T-helper 1 cell (primary cell): ENCODE data around the gene ID4.
"Not testable (repeated sequence)": the region's sequence is repeated elsewhere in the genome, so short reads cannot be mapped to it uniquely, and the experiment has no call there.

Source experiments
- DNase-seq, 5 donors: peaks; one replicate each; pipeline ENCODE4 v3.0.0-alpha.2; 2012 to 2020

Gene ID4

DNA sequence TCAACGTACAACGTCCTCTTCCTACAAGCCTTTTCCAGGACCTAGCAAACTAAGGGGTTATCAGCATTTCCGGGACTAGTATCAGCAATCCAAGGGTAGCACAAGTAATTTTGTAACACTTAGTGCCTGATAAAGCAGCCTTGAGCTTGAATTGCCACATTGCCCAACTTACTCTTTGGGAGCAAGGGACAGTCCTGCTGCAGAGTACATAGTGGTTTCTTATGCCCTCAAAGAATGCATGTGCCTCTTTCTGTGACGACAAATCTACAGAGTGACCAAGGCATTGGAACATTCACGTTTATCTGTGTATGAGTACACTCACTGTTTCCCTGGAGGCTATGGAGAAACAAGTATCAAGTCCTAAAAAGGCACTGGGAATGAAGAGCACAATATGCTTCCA is 3.2 kb upstream of the ID4 start:
- DNase-seq: no peak

DNA sequence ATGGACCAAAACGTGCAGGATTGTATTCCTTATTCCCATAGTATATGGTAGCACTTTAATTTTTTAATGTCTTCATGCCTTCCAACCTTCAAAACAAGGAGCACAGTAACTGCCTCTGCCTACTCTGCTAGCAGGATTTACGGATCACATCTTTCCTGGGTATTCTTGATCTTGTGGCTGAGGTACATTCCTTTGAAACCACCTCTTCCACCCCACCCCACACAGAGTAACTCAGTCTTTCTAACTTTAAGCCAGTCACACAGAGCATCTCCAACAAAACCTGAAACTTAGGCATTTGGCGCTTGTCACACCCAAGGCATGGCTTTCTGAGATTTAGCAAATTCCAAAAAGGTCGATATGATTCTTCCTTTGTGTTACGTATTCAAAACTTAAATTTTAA is 2.3 kb upstream of the ID4 start:
- no peak for DNase-seq

DNA sequence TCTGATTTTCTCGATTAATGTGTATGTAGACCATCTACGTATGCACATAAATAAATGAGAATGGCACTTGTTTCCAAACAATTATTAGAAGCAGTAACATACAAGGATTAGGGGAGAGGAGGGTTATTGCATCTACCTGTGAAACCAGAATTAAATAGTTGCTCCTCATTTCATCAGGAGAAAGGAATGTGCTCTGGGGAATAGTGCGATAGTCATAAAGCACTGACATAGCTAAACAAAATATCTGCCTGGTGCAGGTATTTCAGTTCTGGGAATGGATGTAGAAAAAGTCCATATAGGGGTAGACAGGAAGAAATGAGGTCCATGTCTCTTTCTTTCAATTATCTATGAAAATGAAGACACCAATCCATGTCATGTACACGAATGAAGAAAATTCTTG is 1.6 kb upstream of the ID4 start:
- DNase-seq: no peak

DNA sequence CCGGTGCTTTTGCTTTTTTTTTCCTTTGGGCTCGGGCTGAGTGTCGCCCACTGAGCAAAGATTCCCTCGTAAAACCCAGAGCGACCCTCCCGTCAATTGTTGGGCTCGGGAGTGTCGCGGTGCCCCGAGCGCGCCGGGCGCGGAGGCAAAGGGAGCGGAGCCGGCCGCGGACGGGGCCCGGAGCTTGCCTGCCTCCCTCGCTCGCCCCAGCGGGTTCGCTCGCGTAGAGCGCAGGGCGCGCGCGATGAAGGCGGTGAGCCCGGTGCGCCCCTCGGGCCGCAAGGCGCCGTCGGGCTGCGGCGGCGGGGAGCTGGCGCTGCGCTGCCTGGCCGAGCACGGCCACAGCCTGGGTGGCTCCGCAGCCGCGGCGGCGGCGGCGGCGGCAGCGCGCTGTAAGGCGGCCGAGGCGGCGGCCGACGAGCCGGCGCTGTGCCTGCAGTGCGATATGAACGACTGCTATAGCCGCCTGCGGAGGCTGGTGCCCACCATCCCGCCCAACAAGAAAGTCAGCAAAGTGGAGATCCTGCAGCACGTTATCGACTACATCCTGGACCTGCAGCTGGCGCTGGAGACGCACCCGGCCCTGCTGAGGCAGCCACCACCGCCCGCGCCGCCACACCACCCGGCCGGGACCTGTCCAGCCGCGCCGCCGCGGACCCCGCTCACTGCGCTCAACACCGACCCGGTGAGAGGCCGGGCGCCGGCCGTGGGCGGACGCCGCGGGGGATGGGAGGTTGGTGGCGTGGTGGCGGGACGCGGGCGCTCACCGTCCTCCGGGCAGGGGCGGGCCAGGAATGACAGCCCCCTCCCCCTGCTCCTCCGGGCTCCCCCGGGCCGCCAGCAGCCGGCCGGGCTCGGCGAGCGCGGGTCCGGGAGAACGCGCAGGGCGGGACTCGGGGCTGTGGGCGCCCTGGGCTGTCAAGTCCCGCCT is 606 bp downstream of the ID4 start:
- no peak for DNase-seq

DNA sequence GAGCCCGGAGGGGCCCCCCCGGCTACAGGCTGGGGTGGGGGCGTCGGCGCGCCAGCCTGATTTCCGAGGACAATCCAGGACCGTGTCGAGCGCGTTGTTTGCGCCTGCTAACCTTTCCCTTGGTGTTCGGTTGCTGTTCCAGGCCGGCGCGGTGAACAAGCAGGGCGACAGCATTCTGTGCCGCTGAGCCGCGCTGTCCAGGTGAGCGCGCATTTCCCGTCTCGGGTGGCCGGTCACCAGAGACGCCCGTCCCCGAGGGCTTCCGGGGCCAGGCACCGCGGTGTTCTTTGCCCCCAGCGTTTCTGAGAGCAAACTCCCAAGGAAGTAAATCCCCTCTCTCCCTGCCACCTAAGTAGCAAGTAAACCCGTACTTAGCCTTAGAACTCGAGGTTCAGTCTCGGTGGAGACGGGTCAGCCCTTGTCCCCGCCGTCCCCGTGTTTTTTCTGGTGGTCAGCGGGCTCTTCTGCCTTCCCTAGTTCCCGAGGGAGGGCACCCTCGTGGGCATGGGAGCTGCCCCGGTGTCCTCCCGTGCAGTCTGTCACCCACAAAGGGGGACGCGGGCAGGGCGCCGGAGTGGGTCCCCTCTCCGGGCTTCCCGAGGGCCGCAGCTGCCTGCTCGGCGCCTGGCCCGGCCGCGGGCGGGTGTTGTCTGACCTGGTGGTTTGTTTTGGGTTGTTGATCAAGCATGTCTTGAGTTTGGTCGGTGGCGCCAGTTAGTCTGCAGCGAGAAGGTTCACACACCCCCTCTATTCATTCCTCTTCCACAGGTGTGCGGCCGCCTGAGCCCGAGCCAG is 1.5 kb downstream of the ID4 start:
- no peak for DNase-seq

DNA sequence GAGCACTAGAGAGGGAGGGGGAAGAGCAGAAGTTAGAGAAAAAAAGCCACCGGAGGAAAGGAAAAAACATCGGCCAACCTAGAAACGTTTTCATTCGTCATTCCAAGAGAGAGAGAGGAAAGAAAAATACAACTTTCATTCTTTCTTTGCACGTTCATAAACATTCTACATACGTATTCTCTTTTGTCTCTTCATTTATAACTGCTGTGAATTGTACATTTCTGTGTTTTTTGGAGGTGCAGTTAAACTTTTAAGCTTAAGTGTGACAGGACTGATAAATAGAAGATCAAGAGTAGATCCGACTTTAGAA is 2.0 kb downstream of the ID4 start:
- DNase-seq: no peak

DNA sequence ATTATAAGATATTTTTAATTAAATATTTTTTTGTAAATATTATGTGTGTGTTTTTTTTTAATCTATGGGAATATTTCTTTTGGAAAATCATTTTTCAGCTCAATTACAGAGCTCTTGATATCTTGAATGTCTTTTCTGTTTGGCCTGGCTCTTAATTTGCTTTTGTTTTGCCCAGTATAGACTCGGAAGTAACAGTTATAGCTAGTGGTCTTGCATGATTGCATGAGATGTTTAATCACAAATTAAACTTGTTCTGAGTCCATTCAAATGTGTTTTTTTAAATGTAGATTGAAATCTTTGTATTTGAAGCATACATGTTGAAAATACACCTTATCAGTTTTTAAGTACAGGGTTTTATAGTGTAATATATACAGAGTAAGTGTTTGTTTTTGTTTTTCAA is 2.6 kb downstream of the ID4 start:
- DNase-seq: no peak

DNA sequence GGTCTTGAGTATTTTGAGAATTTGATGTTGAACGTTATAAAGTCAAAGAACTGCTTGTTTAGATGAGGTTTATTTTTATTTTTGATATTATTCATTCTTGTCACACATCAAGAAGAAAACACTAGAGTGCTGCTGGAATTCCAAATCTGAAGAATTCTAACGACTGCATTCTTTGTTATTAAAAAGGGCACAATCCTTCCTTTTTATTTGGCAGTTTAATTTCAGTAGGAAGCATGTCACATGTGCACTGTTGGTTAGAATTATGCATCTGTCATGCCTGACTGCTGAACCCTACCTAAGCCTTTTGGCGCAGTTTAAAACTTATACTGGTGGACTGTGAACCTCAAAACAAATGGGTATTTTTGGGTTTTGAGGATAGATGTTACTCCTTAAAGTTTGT is 4.0 kb downstream of the ID4 start:
- DNase-seq: no peak

DNA sequence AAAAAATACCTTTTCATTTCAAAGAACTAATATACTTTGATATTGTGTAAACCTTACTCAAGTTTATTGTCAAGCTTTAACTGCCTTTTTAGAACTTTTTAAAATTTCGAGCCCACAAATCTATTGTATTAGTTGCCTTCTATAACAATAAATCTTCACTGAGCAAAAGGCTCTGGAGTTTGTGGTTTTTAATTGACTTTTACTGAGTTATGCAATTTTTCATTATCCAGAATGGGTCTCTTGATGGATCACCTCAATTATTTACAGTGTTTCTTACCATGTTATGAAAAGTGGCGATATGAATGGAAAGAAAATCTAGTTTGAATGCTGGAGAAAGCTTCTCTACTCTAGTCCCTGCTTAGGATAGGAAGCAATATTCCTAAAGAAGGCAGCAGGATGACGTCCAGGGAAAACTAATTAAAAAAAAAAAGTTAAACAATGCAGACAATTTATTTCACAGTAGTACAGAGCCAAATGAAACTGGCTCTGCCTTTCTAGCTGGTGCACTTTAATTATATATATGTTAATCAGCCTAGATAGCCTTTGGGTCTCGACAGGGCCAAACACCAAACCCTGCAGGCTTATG is 5.0 kb downstream of the ID4 start:
- no peak for DNase-seq

DNA sequence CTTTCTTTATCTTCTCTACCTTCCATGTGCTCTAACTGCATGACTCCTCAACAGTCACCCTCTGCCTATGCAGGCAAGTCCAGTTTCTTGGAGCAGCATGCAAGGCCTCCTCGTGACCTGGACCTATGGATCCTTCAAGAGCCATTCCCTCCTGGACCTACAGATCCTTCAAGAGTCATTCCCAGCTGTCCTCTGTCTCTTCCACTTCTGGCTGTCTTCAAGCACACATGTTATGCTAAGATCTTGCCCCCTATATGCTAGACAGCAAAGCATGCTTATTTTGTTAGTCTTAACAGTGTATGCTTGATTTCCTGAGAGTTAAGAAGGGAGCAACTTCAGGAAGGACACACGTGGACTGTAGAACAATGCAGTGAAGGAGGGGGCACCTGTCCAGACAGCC is 7.5 kb downstream of the ID4 start:
- no peak for DNase-seq

DNA sequence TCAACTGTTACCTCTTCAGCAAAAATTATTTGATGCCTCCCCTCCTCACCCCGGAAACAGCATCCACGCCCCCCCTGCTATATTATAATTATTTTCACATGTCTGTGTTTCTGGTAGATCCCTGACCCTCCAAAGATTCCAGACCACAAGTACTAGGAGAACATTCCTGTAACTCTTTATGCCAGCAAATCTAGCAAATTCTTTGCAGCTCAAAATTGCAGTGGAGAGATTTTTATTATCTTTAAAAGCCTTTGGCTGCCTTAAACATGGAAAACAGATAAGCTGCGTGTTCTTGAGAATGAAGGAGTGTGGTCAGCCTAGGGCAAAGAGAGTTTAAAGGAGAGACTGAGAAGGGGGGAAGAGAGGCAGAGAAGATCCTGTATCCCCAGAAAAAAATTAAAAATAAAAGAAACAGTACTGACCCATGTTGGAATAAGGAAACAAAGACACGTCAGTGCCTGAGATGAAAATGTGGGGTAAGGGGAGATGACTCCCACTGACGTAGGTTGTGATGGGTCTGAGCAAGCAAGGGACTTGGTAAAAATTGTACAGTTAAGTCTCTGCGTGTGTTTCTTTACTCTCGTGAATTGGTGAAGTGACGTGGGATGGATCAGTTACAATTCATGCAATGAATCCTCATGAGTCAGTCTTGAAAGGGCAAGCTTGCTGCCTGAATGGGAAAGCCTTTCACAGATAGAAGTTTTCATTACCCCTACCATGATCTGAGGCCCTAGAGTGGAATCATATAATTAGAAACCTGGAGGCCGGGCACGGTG is 8.3 kb downstream of the ID4 start:
- DNase-seq: no peak

DNA sequence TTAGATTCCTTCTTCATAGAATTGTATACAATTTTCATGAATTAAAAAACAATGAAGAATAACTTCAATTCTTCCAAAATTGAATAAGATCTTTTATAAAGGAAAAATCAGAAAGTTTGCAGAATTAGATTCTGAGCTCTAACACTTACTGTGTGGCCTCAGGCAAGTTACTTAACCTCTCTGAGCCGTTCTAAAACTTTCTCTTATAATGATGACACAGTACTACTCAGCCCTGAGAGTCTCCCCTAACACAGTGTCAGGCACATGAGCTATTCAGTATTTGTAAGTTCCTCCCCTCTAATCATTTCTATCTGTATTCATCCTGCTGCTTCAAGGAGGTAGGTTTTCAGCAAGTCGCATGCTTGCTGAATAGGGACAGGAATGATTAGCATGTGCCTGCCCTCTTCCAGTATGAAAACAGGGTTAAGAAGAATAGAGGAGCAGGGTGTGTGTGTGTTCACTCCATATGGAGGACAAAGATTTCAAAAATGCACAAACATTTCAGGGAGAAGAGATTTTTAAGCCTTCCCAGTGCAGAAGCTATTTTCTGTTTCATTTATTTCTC is 11.4 kb downstream of the ID4 start:
- DNase-seq: no peak

DNA sequence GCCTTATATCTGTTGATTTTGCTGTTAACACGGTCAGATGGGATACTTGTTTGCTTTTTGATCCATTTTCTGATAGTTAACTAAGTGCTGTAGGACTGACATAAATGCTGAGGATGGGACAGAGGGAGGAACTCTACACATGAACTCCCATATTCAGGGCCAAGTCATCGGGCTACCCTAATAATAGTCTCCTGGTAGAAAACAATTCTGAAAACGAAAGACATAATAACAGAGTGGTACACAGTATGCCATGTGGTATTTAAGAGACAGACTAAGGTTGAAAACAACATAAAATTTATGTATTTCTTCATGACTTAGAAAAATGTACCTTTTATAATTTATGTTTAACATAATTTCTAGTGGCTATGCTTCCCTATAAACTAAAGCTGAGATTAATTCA is 12.0 kb downstream of the ID4 start:
- no peak for DNase-seq

DNA sequence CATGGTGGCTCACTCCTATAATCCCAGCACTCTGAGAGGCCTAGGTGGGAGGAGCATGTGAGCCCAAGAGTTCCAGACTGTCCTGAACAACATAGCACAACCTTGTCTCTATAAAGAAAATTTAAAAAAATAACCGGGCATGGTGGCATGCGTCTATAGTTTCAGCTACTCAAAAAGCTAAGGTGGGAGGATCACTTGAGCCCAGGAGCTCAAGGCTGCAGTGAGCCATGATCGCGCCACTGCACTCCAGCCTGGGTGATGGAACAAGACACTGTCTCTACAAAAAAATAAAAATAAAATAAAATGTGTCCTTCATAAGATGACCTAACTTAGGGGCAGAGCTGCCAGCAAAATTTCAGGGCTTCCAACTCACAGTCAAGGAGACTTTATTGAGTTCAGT is 12.6 kb downstream of the ID4 start:
- DNase-seq: no peak

DNA sequence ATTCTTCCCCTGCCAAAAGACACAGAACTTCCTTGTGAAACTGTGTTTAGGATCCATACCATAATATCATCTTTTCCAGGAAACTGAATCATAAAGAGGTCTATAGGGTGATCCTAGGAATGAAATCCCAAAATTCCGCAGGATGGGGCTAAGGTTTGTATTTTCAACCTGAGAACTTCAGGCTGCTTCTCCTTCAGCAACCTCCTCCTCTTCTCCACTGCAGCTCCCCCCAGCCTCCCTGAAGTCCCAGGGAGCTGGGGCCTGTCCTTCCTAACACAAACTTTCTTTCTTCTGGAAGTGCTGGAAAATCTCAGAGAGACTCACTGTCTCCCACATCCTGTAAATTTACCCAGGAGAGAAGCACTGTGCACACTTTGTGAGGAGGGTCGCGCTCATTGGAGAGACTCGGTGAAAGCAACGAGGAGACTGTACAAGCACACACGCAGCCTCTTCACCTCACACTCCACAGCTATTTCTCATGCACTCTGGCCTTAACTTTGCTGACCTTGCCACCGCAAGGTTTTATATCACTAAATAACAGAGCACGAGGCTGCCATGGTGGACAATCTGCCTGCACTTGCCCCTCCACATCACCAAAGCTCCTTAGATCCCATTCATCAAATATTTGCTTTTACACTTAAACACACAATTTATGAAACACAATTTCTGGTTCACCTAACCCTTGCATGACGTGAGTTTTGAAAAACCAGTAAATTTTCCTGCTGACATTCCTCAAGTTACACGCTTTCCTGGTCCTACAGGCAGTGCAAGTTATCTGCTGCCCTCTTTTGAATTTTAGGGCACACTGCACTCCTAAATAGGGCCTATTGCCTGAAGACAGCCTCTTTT is 14.3 kb downstream of the ID4 start:
- DNase-seq: no peak

DNA sequence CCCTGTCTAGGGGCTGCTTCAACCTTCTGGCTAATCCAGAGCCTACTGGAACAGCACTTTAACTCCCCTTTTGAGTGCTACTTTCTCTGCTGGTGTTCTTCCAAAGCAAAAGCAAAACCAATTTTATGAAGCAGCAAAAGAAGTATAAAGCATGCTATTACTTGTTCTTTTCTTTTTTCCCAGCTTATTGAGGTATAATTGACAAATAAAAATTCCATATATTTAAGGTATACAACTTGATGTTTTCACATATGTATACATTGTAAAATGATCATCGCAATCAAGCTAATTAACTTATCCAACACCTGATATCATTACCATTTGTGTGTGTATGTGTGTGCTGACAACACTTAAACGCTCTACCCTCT is 14.9 kb downstream of the ID4 start:
- no peak for DNase-seq

DNA sequence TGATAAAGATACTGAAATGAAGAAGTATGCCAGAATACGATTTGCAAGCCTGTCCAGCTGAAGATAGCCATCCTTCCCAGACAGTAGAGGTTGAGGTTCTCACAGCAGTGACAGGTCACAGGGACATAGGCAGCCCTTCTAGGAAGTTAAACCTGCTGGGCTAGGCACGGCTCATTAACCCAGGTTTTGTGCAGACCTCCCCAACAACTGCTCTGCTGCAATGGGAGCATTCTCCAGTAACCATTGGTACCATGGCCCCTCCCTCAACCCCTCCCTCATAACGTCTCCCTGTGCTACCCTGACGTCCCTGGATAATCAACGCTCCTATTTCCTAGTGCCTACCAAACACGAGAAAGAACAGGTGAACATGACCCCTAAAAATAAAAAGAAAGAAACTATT is 15.8 kb downstream of the ID4 start:
- no peak for DNase-seq

DNA sequence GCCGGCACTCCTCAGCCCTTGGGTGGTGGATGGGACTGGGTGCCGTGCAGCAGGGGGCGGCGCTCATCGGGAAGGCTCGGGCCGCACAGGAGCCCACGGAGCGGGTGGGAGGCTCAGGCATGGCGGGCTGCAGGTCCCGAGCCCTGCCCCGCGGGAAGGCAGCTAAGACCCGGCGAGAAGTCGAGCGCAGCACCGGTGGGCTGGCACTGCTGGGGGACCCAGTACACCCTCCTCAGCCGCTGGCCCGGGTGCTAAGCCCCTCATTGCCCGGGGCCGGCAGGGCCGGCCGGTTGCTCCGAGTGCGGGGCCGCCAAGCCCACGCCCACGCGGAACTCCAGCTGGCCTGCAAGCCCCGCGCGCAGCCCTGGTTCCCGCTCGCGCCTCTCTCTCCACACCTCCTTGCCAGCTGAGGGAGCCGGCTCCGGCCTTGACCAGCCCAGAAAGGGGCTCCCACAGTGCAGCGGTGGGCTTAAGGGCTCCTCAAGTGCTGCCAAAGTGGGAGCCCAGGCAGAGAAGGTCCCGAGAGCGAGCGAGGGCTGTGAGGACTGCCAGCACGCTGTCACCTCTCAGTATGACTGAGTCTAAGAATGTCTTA is 17.3 kb downstream of the ID4 start:
- DNase-seq: not testable (repeated sequence)

DNA sequence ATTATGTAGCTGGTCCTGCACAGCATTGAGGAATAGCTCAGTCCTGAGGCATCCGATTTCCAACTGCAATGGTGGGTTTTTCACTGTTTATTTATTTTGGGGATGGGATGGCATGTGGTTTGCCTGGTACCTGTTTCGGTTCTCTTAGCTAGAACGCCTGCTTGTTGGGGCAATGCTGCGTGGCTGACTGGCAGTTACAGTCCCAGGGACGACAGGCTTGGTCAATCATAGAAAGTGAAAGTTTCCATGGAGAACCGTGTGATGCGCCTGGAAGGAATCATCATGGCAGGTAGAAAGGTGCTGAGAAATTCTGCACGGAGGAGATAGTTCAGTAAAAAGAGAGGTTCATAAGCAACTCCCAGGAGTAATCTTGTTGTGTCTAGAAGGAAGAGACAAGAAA is 18.4 kb downstream of the ID4 start:
- DNase-seq: no peak

DNA sequence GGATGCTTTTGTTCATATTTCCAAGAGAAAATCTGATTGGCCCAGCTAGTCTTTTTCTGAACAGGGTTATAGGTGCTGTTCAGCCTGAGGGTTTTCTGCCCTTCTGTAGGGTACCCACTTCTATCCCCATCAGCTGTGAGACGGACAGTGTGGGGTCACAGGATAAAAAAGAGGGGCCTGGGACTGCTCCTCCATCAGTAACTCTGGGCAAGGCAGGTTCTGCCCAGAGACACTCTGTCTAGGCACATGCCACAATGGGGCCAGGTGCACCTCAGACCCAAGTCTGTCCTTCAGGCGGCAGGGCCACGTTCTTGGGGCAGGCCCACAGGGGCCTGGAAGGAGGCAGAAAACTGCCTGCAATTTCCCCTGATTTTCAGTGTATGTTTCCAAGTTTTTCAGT is 20.0 kb downstream of the ID4 start:
- no peak for DNase-seq

DNA sequence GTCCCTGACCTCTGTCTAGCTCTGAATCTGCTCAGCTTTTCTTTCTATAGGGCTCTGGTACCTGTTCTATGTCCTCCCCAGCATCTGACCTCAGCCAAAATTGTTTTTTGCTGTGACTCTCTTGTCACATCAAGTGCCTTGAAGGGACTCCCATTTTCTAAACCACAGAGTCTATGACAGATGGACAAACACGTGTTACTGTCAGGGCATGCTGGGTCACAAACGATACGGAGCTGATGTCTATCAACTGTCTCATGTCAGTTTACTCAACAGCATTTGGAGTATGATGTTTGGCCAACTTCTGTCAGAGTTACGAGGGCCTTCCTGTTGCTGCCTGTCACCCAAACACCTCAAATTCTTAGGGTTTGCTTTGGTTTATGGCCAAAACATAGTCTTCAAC is 20.5 kb downstream of the ID4 start:
- DNase-seq: no peak
